DND-41 (cell line): ENCODE data around the gene MMP10.

Source experiments
- EZH2 ChIP-seq: IDR thresholded peaks from 3 replicates; pipeline ENCODE4 v1.6.1; 2012; ENCODE audit warnings: borderline replicate concordance, low read depth, mild to moderate bottlenecking, moderate library complexity, low read length, inconsistent platforms; ENCODE audit not compliant: severe bottlenecking
- TF ChIP-seq, protein P1 (sequence below): IDR thresholded peaks from 2 replicates; pipeline ENCODE4 v1.5.1; 2012; ENCODE audit warnings: borderline replicate concordance, low read length, moderate library complexity, mild to moderate bottlenecking; ENCODE audit not compliant: poor library complexity, severe bottlenecking; ENCODE audit errors: extremely low read depth

DNA sequence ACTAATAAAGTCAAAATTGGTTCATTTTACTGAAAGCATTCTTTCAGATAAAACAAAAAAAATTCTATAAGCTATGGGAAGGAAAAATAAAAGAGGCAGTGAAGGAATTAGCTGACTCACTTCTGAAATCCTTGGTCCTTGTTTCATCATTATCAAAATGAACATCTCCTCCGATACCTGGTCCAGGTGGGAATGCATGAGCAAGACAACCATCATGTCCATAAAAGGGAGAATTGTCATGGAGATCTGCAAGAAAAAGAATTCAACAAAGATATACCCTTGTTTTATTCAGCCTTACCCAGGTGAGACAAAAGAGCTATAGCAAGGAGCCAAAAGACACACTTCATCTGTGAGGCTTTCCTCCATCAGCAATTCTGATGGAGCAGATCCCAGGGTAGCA lies 27.2 kb downstream of the MMP10 start:
- TF ChIP-seq, protein P1, sequence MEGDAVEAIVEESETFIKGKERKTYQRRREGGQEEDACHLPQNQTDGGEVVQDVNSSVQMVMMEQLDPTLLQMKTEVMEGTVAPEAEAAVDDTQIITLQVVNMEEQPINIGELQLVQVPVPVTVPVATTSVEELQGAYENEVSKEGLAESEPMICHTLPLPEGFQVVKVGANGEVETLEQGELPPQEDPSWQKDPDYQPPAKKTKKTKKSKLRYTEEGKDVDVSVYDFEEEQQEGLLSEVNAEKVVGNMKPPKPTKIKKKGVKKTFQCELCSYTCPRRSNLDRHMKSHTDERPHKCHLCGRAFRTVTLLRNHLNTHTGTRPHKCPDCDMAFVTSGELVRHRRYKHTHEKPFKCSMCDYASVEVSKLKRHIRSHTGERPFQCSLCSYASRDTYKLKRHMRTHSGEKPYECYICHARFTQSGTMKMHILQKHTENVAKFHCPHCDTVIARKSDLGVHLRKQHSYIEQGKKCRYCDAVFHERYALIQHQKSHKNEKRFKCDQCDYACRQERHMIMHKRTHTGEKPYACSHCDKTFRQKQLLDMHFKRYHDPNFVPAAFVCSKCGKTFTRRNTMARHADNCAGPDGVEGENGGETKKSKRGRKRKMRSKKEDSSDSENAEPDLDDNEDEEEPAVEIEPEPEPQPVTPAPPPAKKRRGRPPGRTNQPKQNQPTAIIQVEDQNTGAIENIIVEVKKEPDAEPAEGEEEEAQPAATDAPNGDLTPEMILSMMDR = no peak
- TF ChIP-seq EZH2 = no peak
